Prostate gland (tissue), 2 donors: ENCODE results near the gene SP8. TPM values are rescaled to one million over a fixed set of nuclear protein-coding genes. Genes with fewer than 3 reads are reported as not detected.

Source experiments
- DNase-seq: peaks from one replicate; pipeline ENCODE4 v3.0.0-alpha.2; 2019; ENCODE audit warnings: low spot score
- H3K27ac ChIP-seq, 2 donors: fragments of 200-600 bp; sonication (generic); 2 replicates each; pipeline ENCODE4 v1.5.1; 2017 to 2019
- H3K27me3 ChIP-seq: fragments of 200-600 bp; sonication (generic); replicated peaks from 2 replicates; pipeline ENCODE4 v1.5.1; 2019; ENCODE audit not compliant: insufficient read depth
- H3K36me3 ChIP-seq, 2 donors: fragments of 200-600 bp; sonication (generic); 1 replicate in 1 of 2; 2 replicates in 1 of 2; pipeline versions ENCODE4 v1.5.1 to v1.8.1; 2017 to 2019
- H3K4me1 ChIP-seq: fragments of 200-600 bp; sonication (generic); replicated peaks from 2 replicates; pipeline ENCODE4 v1.5.1; 2019
- H3K4me3 ChIP-seq, 2 donors: fragments of 200-600 bp; sonication (generic); 2 replicates each; pipeline ENCODE4 v1.5.1; 2017 to 2019
- H3K9me3 ChIP-seq: fragments of 200-600 bp; sonication (generic); 2 replicates; pipeline ENCODE4 v1.5.1; 2017
- POLR2A ChIP-seq: fragments of 450-650 bp; IDR thresholded peaks from one replicate; pipeline ENCODE4 v1.6.1; 2016; ENCODE audit warnings: antibody characterized with exemption, mild to moderate bottlenecking
- POLR2AphosphoS5 ChIP-seq: sonication (generic); formaldehyde crosslinking; IDR thresholded peaks from one replicate; pipeline ENCODE4 v1.6.1; 2017; ENCODE audit warnings: antibody characterized with exemption
- WGBS: methylation state at CpG from one replicate; pipeline ENCODE4 v1.1.5; 2018; 5-methylcytosine and 5-hydroxymethylcytosine counted together
- intact Hi-C: fragments of 100-400 bp; cut with DNase I; formaldehyde crosslinking; loops from one replicate; pipeline ENCODE4 v1.14.2; 2022
- total RNA-seq, 2 donors: library from RNA; depleted of rRNA; stranded (reverse); fragments of >200 nt; gene quantifications; one replicate each; pipeline ENCODE4 v1.1.0, GENCODE V29; 2016
- TF ChIP-seq, protein P1 (sequence below), 4 experiments: fragments of 200-600 bp in 2 of 4; fragments of 450-650 bp in 2 of 4; sonication (generic) in 2 of 4; IDR thresholded peaks; 1 replicate in 3 of 4; 2 replicates in 1 of 4; pipeline ENCODE4 v1.5.1; 2016 to 2019; ENCODE audit warnings: antibody characterized with exemption in 4 of 4, mild to moderate bottlenecking in 2 of 4, moderate library complexity in 2 of 4

SP8 gene
- total RNA-seq, 2 donors from 2014 or later: 7.4 to 44.5 TPM

DNA sequence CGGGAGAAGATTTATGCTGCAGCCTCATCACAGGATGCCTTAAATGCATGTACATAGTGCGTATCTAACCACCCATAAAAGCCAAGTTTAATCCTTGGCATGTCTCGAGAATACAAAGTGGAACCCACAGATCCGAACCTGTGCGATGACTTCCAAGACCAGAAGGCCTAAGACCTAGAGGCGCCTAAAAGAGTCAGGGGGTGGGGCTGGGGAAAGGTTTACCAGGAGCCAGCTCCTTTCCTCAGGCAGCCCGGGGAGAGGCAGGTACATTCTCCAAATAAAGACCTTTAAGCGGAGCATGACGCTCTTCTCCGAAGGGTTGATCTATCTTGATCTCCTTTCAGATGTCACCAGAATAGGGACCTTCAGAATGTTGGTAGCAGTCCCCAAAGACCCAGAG, 9.7 kb downstream of the SP8 start:
- H3K4me1 ChIP-seq: no peaks in the 10 kb centered on the region
- H3K9me3 ChIP-seq: no peaks in the 10 kb centered on the region
- intact Hi-C loops: loop anchor here (5.0 kb wide), 1 partner anchor 1305 kb away; no protein-coding TSS in a partner anchor
- 64% methylated on average over 10 of the region's 10 CpGs for WGBS
- H3K4me3 ChIP-seq: no peak overlapping the region
- no peaks in the 10 kb centered on the region for H3K27me3 ChIP-seq
- H3K36me3 ChIP-seq: no peaks in the 10 kb centered on the region
- H3K27ac ChIP-seq: peak overlapping the region in 1 of 2 donors; percentile 86
- no peak for DNase-seq
- TF ChIP-seq, protein P1, sequence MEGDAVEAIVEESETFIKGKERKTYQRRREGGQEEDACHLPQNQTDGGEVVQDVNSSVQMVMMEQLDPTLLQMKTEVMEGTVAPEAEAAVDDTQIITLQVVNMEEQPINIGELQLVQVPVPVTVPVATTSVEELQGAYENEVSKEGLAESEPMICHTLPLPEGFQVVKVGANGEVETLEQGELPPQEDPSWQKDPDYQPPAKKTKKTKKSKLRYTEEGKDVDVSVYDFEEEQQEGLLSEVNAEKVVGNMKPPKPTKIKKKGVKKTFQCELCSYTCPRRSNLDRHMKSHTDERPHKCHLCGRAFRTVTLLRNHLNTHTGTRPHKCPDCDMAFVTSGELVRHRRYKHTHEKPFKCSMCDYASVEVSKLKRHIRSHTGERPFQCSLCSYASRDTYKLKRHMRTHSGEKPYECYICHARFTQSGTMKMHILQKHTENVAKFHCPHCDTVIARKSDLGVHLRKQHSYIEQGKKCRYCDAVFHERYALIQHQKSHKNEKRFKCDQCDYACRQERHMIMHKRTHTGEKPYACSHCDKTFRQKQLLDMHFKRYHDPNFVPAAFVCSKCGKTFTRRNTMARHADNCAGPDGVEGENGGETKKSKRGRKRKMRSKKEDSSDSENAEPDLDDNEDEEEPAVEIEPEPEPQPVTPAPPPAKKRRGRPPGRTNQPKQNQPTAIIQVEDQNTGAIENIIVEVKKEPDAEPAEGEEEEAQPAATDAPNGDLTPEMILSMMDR (IDR thresholded peaks at IDR 0.05): no peak

DNA sequence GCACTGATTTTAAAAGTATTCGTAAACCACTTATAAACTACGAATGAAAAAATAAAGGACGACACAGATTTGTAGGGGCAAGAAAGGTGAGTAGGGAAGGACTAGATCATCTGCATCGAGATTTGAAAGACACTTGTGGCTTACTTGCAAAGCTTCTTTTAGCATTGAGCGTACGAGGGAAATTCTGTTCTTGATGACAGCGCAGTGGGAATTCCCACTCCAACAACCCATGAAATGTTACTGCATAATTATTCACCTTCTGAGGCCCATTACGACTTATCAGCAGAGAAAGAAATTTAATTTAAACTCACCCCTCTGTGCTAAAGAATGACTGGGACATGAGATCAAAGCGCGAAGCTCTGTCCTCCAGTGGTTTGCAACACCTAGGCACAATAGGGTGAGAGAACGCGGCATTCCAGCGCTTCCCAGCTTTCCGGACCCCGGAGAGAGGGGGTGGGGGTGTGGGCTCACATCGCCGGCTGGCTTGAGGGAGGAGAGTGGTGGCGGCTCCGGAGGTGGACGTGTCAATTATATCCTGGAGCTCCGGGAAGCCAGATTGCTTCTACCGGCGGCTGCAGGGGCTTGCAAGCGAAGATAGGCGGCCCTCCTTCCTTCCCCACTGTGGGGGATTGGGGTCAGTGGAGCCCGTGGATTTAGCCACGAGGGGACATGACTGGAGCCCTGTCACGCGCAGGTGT, 10.3 kb downstream of the SP8 start:
- intact Hi-C loops: loop anchor here (5.0 kb wide), 1 partner anchor 1306 kb away; no protein-coding TSS in a partner anchor
- no peaks in the 10 kb centered on the region for H3K9me3 ChIP-seq
- no peaks in the 10 kb centered on the region for H3K36me3 ChIP-seq
- TF ChIP-seq, protein P1 (IDR thresholded peaks at IDR 0.05): no peak
- TF ChIP-seq POLR2AphosphoS5 (no peak), POLR2A (no peak)
- DNase-seq: no peak
- H3K4me1 ChIP-seq: no peaks in the 10 kb centered on the region
- H3K27me3 ChIP-seq: no peaks in the 10 kb centered on the region
- H3K27ac ChIP-seq: no peak overlapping the region
- 53% methylated on average over 29 of the region's 29 CpGs for WGBS
- no peak overlapping the region for H3K4me3 ChIP-seq

DNA sequence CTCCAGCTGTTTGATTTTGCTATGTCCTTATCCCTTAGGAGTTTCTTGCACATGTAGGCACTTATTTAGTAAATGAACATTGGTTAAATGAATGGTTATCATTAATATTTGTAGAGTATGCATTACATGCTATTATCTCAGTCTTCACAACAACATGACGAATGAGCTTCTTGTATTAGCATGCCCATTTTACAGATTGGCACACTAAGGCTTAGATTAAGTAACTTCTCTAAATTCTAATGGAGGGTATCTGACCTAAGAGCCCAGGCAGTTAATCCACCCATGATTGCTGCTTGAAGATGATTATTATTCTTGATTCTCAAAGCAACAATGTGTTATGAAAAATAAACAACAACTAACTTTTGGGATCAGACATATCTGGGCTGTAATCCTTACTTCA, 32.7 kb downstream of the SP8 start:
- Histone ChIP-seq H3K4me1 (no peaks in the 10 kb centered on the region), H3K4me3 (no peak overlapping the region), H3K36me3 (no peaks in the 10 kb centered on the region), H3K27me3 (no peaks in the 10 kb centered on the region), H3K27ac (no peak overlapping the region), H3K9me3 (no peaks in the 10 kb centered on the region)
- DNase-seq: no peak
- WGBS: 95% methylated on average over 1 of the region's 1 CpG
- intact Hi-C loops: no loop called here
- TF ChIP-seq POLR2AphosphoS5 (no peak), POLR2A (no peak)
- TF ChIP-seq, protein P1 (IDR thresholded peaks at IDR 0.05): no peak

DNA sequence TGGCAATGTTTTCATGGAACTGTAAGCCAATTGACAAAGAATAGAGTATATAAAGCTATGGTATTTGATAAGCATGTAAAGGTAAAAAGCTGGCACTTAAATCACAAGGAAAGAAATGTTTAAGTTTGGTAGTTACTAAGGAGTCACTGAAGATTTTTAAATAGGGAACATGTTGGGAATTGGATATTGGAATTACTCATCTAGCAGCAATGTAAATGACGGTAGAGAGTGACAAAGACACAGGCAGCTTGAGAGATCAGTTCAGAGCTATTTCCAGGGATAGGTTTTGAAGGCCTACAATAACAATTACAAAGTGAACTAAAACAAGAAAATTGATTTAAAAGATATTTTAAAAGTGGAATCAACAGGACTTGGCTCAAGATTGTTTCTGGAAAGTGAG, 36.8 kb downstream of the SP8 start:
- Histone ChIP-seq H3K36me3 (no peaks in the 10 kb centered on the region), H3K4me1 (no peaks in the 10 kb centered on the region), H3K4me3 (no peak overlapping the region), H3K27ac (no peak overlapping the region), H3K9me3 (no peaks in the 10 kb centered on the region), H3K27me3 (no peaks in the 10 kb centered on the region)
- TF ChIP-seq, protein P1 (IDR thresholded peaks at IDR 0.05): no peak
- TF ChIP-seq POLR2AphosphoS5 (no peak), POLR2A (no peak)
- DNase-seq: no peak
- WGBS: 82% methylated on average over 1 of the region's 1 CpG
- intact Hi-C loops: no loop called here

DNA sequence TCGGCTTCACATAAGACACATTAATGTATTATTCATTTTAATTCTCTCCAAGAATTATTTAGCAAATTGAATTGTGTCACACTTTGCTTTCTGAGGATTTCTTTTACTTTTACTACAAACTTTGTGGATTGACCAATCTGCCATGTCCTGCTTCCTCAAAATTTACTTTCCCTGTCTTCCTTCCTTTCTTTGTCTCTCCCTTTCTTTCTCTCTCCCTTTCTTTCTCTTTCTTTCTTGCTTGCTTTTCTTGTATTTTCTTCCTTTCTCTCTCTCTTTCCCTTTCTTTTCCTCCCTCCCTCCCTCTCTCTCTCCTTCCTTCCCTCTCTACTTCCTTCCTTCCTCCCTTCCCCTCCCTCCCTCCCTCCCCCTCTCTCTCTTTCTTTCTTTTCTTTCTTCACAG, 37.8 kb downstream of the SP8 start:
- TF ChIP-seq, protein P1 (IDR thresholded peaks at IDR 0.05): no peak
- TF ChIP-seq POLR2A (no peak), POLR2AphosphoS5 (no peak)
- Histone ChIP-seq H3K9me3 (no peaks in the 10 kb centered on the region), H3K36me3 (no peaks in the 10 kb centered on the region), H3K4me1 (no peaks in the 10 kb centered on the region), H3K4me3 (no peak overlapping the region), H3K27ac (no peak overlapping the region), H3K27me3 (no peaks in the 10 kb centered on the region)
- WGBS: 97% methylated on average over 1 of the region's 1 CpG
- DNase-seq: no peak
- intact Hi-C loops: no loop called here
